ENCODE results near the gene CDH4. TPM values are rescaled to one million over a fixed set of nuclear protein-coding genes. Genes with fewer than 3 reads are reported as not detected.
A peak's percentile ranks its signal among the peaks of the same experiment; 100 is the strongest.

CDH4 gene
- total and polyA plus RNA-seq, 9 of the 15 experiments (the other 6 are each of a cell fraction or from before 2014, with no cell fraction given) = 0.04 TPM; not detected in 8

GRCh38 chr20:61918548-61918947 is 666.5 kb downstream of the CDH4 start:
- H3K27me3 ChIP-seq (ENCODE audit: control insufficient read depth in 2 of 2, insufficient read depth in 2 of 2, low read length in 2 of 2) = peaks cover 5 to 69% of the 10 kb centered on the region in 2 experiments; a peak in 4 of 5 replicates
- in situ Hi-C loops (cut with MboI) = no loop called here
- no peak overlapping the region for H3K4me3 ChIP-seq

More at GRCh38 chr20:61918548-61918947, 666.5 kb downstream of the CDH4 start:
- peaks cover 12% of the 10 kb centered on the region; the same call in 1 of the 2 replicates for H4K20me1 ChIP-seq (replicated peaks; ENCODE audit: control insufficient read depth, insufficient read depth, low read length)
- peaks cover 6% of the 10 kb centered on the region; the same call in 1 of the 2 replicates for H3K9me3 ChIP-seq (replicated peaks; ENCODE audit: control insufficient read depth, insufficient read depth, low read depth, low read length)
- no peak overlapping the region for H2AFZ ChIP-seq (ENCODE audit: low read depth, low read length)
- H3K79me2 ChIP-seq (ENCODE audit: control insufficient read depth, insufficient read depth, low read length) = no peaks in the 10 kb centered on the region
- H3K36me3 ChIP-seq (ENCODE audit: control insufficient read depth, insufficient read depth, low read length) = no peaks in the 10 kb centered on the region; the same call in 2 of the 3 replicates
- intact Hi-C loops (cut with micrococcal nuclease) = no loop called here
- no peaks in the 10 kb centered on the region for H3K9me1 ChIP-seq (ENCODE audit: control insufficient read depth, insufficient read depth, low read length)
- WGBS (ENCODE audit: insufficient coverage, low coverage, missing lambda C conversion rate) = 7% methylated on average over 12 of the region's 12 CpGs
- ChIA-PET CTCF (ENCODE audit: low intra/inter-chr PET ratio) (no interaction called here), POLR2A (no interaction called here)
- ATAC-seq (peak; percentile 76), DNase-seq (ENCODE audit: extremely low read depth in 1 of 4, low spot score in 3 of 4) (no peak), FAIRE-seq (no peak)
- no peak for TF ChIP-seq ZNF408 (CRISPR knock-in tag; IDR thresholded peaks at IDR 0.05; ENCODE audit: low read depth)
- TF ChIP-seq ZBTB34 (CRISPR knock-in tag; IDR thresholded peaks at IDR 0.05) = no peak
- TF ChIP-seq CTCF (IDR thresholded peaks at IDR 0.05 in 2 of 3, conservative IDR thresholded peaks at IDR 0.05 in 1 of 3; ENCODE audit: insufficient read depth in 2 of 3, low read depth in 1 of 3, low read length in 3 of 3) = peak; percentile 18 to 72 (median 48); a peak in 5 of 6 replicates
- TF ChIP-seq TAL1 (IDR thresholded peaks at IDR 0.05) = no peak
- no peak for TF ChIP-seq MLX (CRISPR knock-in tag; conservative IDR thresholded peaks at IDR 0.05)
- no peak for TF ChIP-seq ZNF324 (CRISPR knock-in tag; IDR thresholded peaks at IDR 0.05)
- TF ChIP-seq SAFB (IDR thresholded peaks at IDR 0.05; ENCODE audit: borderline replicate concordance, low read depth, low read length) = peak; percentile 33; the same call in 1 of the 2 replicates
- no peak for TF ChIP-seq ADNP (tag; IDR thresholded peaks at IDR 0.05)
- H3K27ac ChIP-seq (ENCODE audit: extremely low read depth, low read depth, low read length) = no peak overlapping the region
- H3K4me2 ChIP-seq (ENCODE audit: insufficient read depth, low read length) = no peak overlapping the region
- no TSS peak for BruUV-seq (replicated peaks)
- no peak overlapping the region for H3K9ac ChIP-seq (ENCODE audit: insufficient read depth in 1 of 2, low read depth in 2 of 2, low read length in 2 of 2)
- peaks cover 6 to 11% of the 10 kb centered on the region in 2 experiments; a peak in 4 of 5 replicates for H3K4me1 ChIP-seq (replicated peaks in 1 of 2; ENCODE audit: control insufficient read depth in 2 of 2, insufficient read depth in 2 of 2, low read length in 2 of 2)
